Mononuclear cell (primary cell): ENCODE results near the gene LRRC49. TPM values are rescaled to one million over a fixed set of nuclear protein-coding genes. Genes with fewer than 3 reads are reported as not detected.
"Not testable (repeated sequence)": the region's sequence is repeated elsewhere in the genome, so short reads cannot be mapped to it uniquely, and the experiment has no call there.

Experiments
- H3K27me3 ChIP-seq: 2 replicates; pipeline ENCODE4 v1.6.0; 2011; ENCODE audit warnings: low read length, control low read depth; ENCODE audit not compliant: insufficient read depth
- H3K4me1 ChIP-seq: 2 replicates; pipeline ENCODE4 v1.5.1; 2011; ENCODE audit warnings: mild to moderate bottlenecking, low read length, control low read depth; ENCODE audit not compliant: insufficient read depth
- H3K4me3 ChIP-seq: 2 replicates; pipeline ENCODE4 v1.5.1; 2011; ENCODE audit warnings: mild to moderate bottlenecking, low read length, moderate library complexity
- H3K9me3 ChIP-seq: 2 replicates; pipeline ENCODE4 v1.5.1; 2011; ENCODE audit warnings: low read depth, mild to moderate bottlenecking, control low read depth, low read length
- total RNA-seq: library from RNA; depleted of rRNA; stranded (reverse); fragments of >200 nt; gene quantifications from one replicate; pipeline ENCODE4 v1.2.3, GENCODE V29; 2012

The LRRC49 gene
- total RNA-seq, 1 donor: 0.21 TPM

- H3K4me1 ChIP-seq: peaks cover 4% of the 10 kb centered on the region
- no peak overlapping the region for H3K4me3 ChIP-seq
- peaks cover 5% of the 10 kb centered on the region for H3K27me3 ChIP-seq
- H3K9me3 ChIP-seq: no peaks in the 10 kb centered on the region
Observed at GRCh38 chr15:70932397-70932796, 39.8 kb downstream of the LRRC49 start.

GRCh38 chr15:70933411-70933810 lies 40.8 kb downstream of the LRRC49 start:
- Histone ChIP-seq H3K27me3 (peaks cover 5% of the 10 kb centered on the region), H3K4me1 (peaks cover 4% of the 10 kb centered on the region), H3K9me3 (no peaks in the 10 kb centered on the region), H3K4me3 (no peak overlapping the region)

- Histone ChIP-seq H3K4me1 (peaks cover 4% of the 10 kb centered on the region), H3K9me3 (no peaks in the 10 kb centered on the region), H3K27me3 (peaks cover 5% of the 10 kb centered on the region), H3K4me3 (no peak overlapping the region)
Observed at GRCh38 chr15:70935631-70936030, 43.0 kb downstream of the LRRC49 start.

- no peaks in the 10 kb centered on the region for H3K9me3 ChIP-seq
- no peak overlapping the region for H3K4me3 ChIP-seq
- H3K4me1 ChIP-seq: peaks cover 4% of the 10 kb centered on the region
- peaks cover 5% of the 10 kb centered on the region for H3K27me3 ChIP-seq
Observed at GRCh38 chr15:70936326-70936725, 43.7 kb downstream of the LRRC49 start.

GRCh38 chr15:70943285-70943684 lies 50.7 kb downstream of the LRRC49 start:
- not testable (repeated sequence) for H3K4me3 ChIP-seq, H3K27me3 ChIP-seq, H3K4me1 ChIP-seq, H3K9me3 ChIP-seq

- Histone ChIP-seq H3K27me3 (peaks cover 3% of the 10 kb centered on the region), H3K4me1 (no peaks in the 10 kb centered on the region), H3K9me3 (no peaks in the 10 kb centered on the region), H3K4me3 (no peak overlapping the region)
Observed at GRCh38 chr15:70947351-70948335, 55.0 kb downstream of the LRRC49 start.

GRCh38 chr15:70950953-70951352 lies 58.3 kb downstream of the LRRC49 start:
- Histone ChIP-seq H3K9me3 (no peaks in the 10 kb centered on the region), H3K27me3 (peaks cover 12% of the 10 kb centered on the region), H3K4me3 (no peak overlapping the region), H3K4me1 (no peaks in the 10 kb centered on the region)

GRCh38 chr15:70954171-70954570 lies 61.5 kb downstream of the LRRC49 start:
- Histone ChIP-seq H3K27me3 (peaks cover 18% of the 10 kb centered on the region), H3K4me1 (no peaks in the 10 kb centered on the region), H3K4me3 (no peak overlapping the region), H3K9me3 (no peaks in the 10 kb centered on the region)

- H3K27me3 ChIP-seq: peaks cover 18% of the 10 kb centered on the region
- H3K9me3 ChIP-seq: no peaks in the 10 kb centered on the region
- no peaks in the 10 kb centered on the region for H3K4me1 ChIP-seq
- H3K4me3 ChIP-seq: no peak overlapping the region
Observed at GRCh38 chr15:70954733-70955132, 62.1 kb downstream of the LRRC49 start.

GRCh38 chr15:70955151-70955550 lies 62.5 kb downstream of the LRRC49 start:
- peaks cover 18% of the 10 kb centered on the region for H3K27me3 ChIP-seq
- H3K4me3 ChIP-seq: no peak overlapping the region
- no peaks in the 10 kb centered on the region for H3K9me3 ChIP-seq
- H3K4me1 ChIP-seq: no peaks in the 10 kb centered on the region

- Histone ChIP-seq H3K27me3 (peaks cover 16% of the 10 kb centered on the region), H3K4me3 (no peak overlapping the region), H3K9me3 (no peaks in the 10 kb centered on the region), H3K4me1 (no peaks in the 10 kb centered on the region)
Observed at GRCh38 chr15:70956201-70956995, 63.8 kb downstream of the LRRC49 start.

- peaks cover under 1% of the 10 kb centered on the region for H3K27me3 ChIP-seq
- no peaks in the 10 kb centered on the region for H3K9me3 ChIP-seq
- no peaks in the 10 kb centered on the region for H3K4me1 ChIP-seq
- H3K4me3 ChIP-seq: no peak overlapping the region
Observed at GRCh38 chr15:70962084-70962483, 69.5 kb downstream of the LRRC49 start.

- no peaks in the 10 kb centered on the region for H3K27me3 ChIP-seq
- H3K4me3 ChIP-seq: no peak overlapping the region
- H3K9me3 ChIP-seq: no peaks in the 10 kb centered on the region
- no peaks in the 10 kb centered on the region for H3K4me1 ChIP-seq
Observed at GRCh38 chr15:70963199-70963598, 70.6 kb downstream of the LRRC49 start.

GRCh38 chr15:70964058-70964457 lies 71.4 kb downstream of the LRRC49 start:
- Histone ChIP-seq H3K27me3 (no peaks in the 10 kb centered on the region), H3K4me3 (no peak overlapping the region), H3K4me1 (no peaks in the 10 kb centered on the region), H3K9me3 (no peaks in the 10 kb centered on the region)

- Histone ChIP-seq H3K4me3 (no peak overlapping the region), H3K27me3 (no peaks in the 10 kb centered on the region), H3K4me1 (no peaks in the 10 kb centered on the region), H3K9me3 (no peaks in the 10 kb centered on the region)
Observed at GRCh38 chr15:70964686-70965085, 72.1 kb downstream of the LRRC49 start.
